Ishikawa (cell line): ENCODE results near the gene PTTG1IP.

ENCODE experiments used
- CEBPB ChIP-seq: IDR thresholded peaks from 2 replicates; pipeline ENCODE4 v1.6.1; 2012
- CREB1 ChIP-seq: IDR thresholded peaks from 2 replicates; pipeline ENCODE4 v1.6.1; 2012; ENCODE audit warnings: low read depth
- EGR1 ChIP-seq: IDR thresholded peaks from 2 replicates; pipeline ENCODE4 v1.6.1; 2012
- EP300 ChIP-seq: IDR thresholded peaks from 2 replicates; pipeline ENCODE4 v1.6.1; 2012; ENCODE audit warnings: borderline replicate concordance
- FOXM1 ChIP-seq: IDR thresholded peaks from 2 replicates; pipeline ENCODE4 v1.6.1; 2012; ENCODE audit warnings: low read depth, borderline replicate concordance
- MAX ChIP-seq: IDR thresholded peaks from 2 replicates; pipeline ENCODE4 v1.6.1; 2012
- NFIC ChIP-seq: IDR thresholded peaks from 2 replicates; pipeline ENCODE4 v1.6.1; 2012
- RAD21 ChIP-seq: IDR thresholded peaks from 2 replicates; pipeline ENCODE4 v1.6.1; 2012; ENCODE audit warnings: low read depth
- REST ChIP-seq: IDR thresholded peaks from 2 replicates; pipeline ENCODE4 v1.6.1; 2012; ENCODE audit warnings: low read depth, mild to moderate bottlenecking
- TAF1 ChIP-seq: IDR thresholded peaks from 2 replicates; pipeline ENCODE4 v1.6.1; 2012; ENCODE audit warnings: low read depth, mild to moderate bottlenecking
- TCF12 ChIP-seq: IDR thresholded peaks from 2 replicates; pipeline ENCODE4 v1.6.1; 2012; ENCODE audit warnings: low read depth
- TEAD4 ChIP-seq: IDR thresholded peaks from 2 replicates; pipeline ENCODE4 v1.6.1; 2012
- USF1 ChIP-seq: IDR thresholded peaks from 2 replicates; pipeline ENCODE4 v1.6.1; 2012
- YY1 ChIP-seq: IDR thresholded peaks from 2 replicates; pipeline ENCODE4 v1.6.1; 2012; ENCODE audit warnings: low read depth
- ZBTB7A ChIP-seq: IDR thresholded peaks from 2 replicates; pipeline ENCODE4 v1.6.1; 2012; ENCODE audit warnings: low read depth

PTTG1IP gene

GRCh38 chr21:44911068-44911383 is 37.5 kb upstream of the PTTG1IP start:
- TF ChIP-seq ZBTB7A: no peak

GRCh38 chr21:44910229-44911067 is 37.0 kb upstream of the PTTG1IP start:
- no peak for TF ChIP-seq FOXM1
- no peak for TF ChIP-seq TEAD4
- no peak for TF ChIP-seq ZBTB7A
- no peak for TF ChIP-seq EGR1
- TF ChIP-seq REST: no peak
- no peak for TF ChIP-seq RAD21
- TF ChIP-seq NFIC: no peak
- TF ChIP-seq MAX: no peak
- TF ChIP-seq USF1: no peak
- TF ChIP-seq TCF12: no peak
- no peak for TF ChIP-seq CREB1
- TF ChIP-seq CEBPB: no peak
- no peak for TF ChIP-seq TAF1
- no peak for TF ChIP-seq EP300
- no peak for TF ChIP-seq YY1

- TF ChIP-seq YY1: no peak
- no peak for TF ChIP-seq FOXM1
- no peak for TF ChIP-seq CREB1
- no peak for TF ChIP-seq EGR1
- no peak for TF ChIP-seq REST
- TF ChIP-seq RAD21: no peak
- no peak for TF ChIP-seq ZBTB7A
- no peak for TF ChIP-seq TEAD4
These were observed 36.2 kb upstream of the PTTG1IP start for GRCh38 chr21:44909719-44910118.

GRCh38 chr21:44908908-44909307 is 35.4 kb upstream of the PTTG1IP start:
- no peak for TF ChIP-seq ZBTB7A

GRCh38 chr21:44907966-44908895 is 34.7 kb upstream of the PTTG1IP start:
- TF ChIP-seq ZBTB7A: no peak
- TF ChIP-seq TAF1: no peak
- TF ChIP-seq REST: no peak
- no peak for TF ChIP-seq EGR1
- TF ChIP-seq MAX: no peak
- no peak for TF ChIP-seq CREB1
- no peak for TF ChIP-seq CEBPB
- no peak for TF ChIP-seq USF1
- no peak for TF ChIP-seq YY1
